ENCODE measurements around the gene TMEM108. TPM values are rescaled to one million over a fixed set of nuclear protein-coding genes. Genes with fewer than 3 reads are reported as not detected.

TMEM108 gene
- total RNA-seq, 1 donor from 2014 or later: 1.5 TPM

DNA sequence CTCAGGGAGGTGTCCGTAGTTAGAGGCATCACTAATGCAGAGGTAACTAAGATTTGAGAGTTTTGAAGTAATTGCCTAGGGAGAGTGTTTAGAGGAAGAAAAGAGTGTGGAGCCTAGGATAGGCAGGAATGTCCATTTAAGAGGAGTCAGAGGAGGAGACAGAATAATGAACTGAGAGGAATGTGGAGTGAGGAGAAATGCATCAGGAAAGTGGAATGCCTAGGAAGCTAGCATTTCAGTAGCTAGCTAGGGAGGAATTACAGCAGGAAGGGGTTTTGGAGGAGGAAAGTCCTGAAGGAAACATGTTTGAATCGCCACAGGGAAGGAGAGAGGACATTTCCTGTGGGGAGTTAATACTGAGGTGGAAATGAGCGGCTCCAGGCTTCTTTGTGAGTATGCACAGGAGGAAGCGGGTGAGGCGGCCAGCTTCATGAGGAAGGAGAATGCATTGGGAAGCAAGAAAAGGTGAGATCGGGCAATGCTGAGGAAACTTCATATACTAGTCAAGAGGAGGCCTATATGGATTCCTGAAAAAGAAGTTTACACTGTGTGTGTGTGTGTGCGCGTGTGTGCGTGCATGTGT lies 154.3 kb downstream of the TMEM108 start:
- ATAC-seq (ENCODE audit: poor library complexity) (no peak), DNase-seq (no peak)
- intact Hi-C loops (cut with DNase I): no loop called here

DNA sequence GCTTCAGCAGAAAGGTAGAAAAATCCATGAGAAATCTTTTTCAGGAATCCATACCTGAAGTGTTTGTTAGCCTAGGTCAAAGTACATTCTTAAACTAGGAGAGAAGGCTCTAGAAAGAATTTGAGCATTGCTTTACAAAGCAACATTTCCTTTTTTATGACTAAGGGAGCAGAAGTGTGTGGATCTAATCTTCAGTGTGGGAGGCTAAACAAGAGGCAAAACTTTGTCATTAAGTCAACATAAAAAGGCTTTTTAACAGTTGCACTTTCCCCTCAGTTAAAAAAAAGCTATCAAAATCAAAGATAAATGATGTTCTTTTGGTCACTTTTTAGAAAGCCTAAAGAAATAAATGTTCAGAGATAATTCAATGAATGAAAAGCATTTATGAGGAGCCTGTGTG lies 154.8 kb downstream of the TMEM108 start:
- DNase-seq: no peak
- ATAC-seq (ENCODE audit: poor library complexity): no peak
- intact Hi-C loops (cut with DNase I): no loop called here

- ATAC-seq (ENCODE audit: poor library complexity) (no peak), DNase-seq (no peak)
- intact Hi-C loops (cut with DNase I): no loop called here
Observed at GRCh38 chr3:133196527-133196926, 158.3 kb downstream of the TMEM108 start.

GRCh38 chr3:133197619-133198018 lies 159.4 kb downstream of the TMEM108 start:
- DNase-seq: no peak
- ATAC-seq (ENCODE audit: poor library complexity): no peak
- intact Hi-C loops (cut with DNase I): no loop called here

DNA sequence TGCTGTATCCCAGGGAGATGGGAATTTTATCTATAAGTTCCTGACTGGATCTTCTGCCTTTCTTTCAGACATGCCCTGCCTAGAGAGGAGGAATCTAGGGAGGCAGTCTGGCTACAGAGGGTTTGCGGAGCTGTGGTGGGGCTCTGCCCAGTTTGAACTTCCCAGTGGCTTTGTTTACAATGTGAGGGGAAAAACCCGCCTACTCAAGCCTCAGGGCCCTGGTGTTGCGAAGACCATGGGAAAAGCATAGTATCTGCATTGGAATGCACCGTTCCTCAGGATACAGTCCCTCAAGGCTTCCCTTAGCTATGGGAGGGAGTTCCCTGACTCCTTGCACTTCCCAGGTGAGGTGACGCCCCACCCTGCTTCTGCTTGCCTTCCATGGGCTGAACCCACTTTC lies 168.7 kb downstream of the TMEM108 start:
- DNase-seq: no peak
- intact Hi-C loops (cut with DNase I): no loop called here
- ATAC-seq (ENCODE audit: poor library complexity): no peak

- DNase-seq (no peak), ATAC-seq (ENCODE audit: poor library complexity) (no peak)
- intact Hi-C loops (cut with DNase I): no loop called here
Observed at GRCh38 chr3:133208184-133208583, 170.0 kb downstream of the TMEM108 start.

DNA sequence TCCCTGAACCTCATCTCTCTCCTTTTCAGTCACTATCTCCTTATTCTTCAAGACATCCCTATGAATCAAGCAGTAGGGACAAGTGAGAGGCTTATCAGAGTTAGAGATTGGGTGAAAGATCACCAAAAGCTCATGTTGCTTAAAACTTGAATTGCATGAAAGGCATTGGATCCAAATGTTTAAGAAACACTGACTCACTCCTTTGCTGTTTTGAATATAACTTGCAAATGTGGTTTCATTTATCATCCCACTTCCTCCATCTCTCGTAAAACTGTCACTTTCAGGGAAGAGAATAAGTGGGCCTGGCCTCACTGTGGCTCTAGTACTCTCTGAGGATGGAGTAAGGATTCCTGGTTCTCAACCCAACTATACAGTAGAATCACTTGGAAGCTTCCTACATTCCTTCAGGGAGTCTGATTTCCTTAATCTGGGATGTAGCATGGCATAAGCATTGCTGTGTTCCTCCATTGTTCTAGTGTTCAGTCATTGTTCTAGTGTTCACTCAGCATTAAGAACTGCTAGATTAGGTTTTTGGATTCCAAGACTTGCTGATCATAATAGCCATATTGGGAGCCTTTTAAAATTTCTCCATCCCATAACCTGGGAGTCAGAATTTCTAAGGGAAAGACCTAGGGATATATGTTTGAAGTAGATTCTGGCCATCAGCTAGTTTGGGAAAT lies 171.8 kb downstream of the TMEM108 start:
- DNase-seq (no peak), ATAC-seq (ENCODE audit: poor library complexity) (no peak)
- intact Hi-C loops (cut with DNase I): no loop called here

DNA sequence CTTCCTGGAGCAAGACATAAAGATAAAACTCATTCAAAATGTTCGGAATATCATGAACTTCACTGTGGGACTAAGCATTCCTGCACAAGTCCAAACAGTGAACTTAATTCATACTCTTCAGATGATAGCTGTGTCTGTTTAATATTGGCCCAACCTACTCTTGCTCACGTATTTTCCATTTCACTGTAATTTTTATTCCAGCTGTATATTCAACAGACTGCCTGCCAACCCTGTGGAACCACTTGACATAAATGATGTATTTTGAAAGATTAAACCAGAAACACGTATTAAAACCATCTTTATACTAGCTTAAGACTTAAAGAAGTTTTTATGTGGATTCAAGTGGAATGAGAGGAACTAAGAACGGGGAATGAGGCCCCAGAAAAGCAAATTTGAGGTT lies 172.5 kb downstream of the TMEM108 start:
- ATAC-seq (ENCODE audit: poor library complexity) (no peak), DNase-seq (no peak)
- intact Hi-C loops (cut with DNase I): no loop called here

GRCh38 chr3:133211449-133211848 lies 173.3 kb downstream of the TMEM108 start:
- DNase-seq (no peak), ATAC-seq (ENCODE audit: poor library complexity) (peak; percentile 39)
- intact Hi-C loops (cut with DNase I): no loop called here

DNA sequence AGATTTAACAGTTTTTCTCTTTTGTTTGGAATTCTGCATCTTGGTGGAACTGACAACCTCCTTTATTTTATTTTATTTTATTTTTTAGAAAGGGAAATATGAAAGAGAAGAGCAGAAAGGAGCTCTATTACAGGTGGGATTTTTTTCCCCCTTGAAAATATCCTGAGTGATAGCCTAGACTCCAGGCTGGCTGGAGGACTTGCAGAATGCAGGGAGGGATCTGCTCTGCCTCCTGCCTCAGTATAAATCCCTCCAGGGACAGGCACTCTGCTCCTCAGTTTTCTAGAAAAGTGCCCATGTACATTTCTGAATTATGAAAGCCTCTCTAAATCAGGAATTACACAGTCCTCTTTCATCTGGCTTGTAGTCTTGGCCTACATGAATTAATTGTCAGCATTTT lies 173.7 kb downstream of the TMEM108 start:
- intact Hi-C loops (cut with DNase I): no loop called here
- ATAC-seq (ENCODE audit: poor library complexity) (no peak), DNase-seq (no peak)

- ATAC-seq (ENCODE audit: poor library complexity): no peak
- DNase-seq: peak; percentile 40
- intact Hi-C loops (cut with DNase I): no loop called here
Observed at GRCh38 chr3:133213937-133214336, 175.7 kb downstream of the TMEM108 start.

GRCh38 chr3:133227813-133228212 lies 189.6 kb downstream of the TMEM108 start:
- ATAC-seq (ENCODE audit: poor library complexity) (no peak), DNase-seq (no peak)
- intact Hi-C loops (cut with DNase I): no loop called here

DNA sequence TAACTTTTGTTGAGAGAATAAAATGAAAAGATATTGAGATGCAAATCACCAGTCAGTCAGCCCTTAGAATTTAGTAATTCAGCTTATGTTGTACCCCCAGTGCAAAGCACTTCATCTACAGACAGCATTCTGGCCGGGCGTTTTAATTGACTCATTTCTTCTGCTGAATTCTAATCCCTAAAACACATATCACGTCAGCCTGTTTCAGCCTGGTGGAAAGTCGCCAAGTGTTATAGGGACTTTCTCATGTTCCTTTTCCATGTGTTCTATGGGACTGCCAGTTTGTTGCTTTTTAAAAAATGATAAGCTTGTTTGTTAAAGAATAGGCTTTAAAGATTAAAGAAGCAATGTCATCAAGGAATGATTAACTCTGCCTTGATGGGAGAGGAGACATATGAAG lies 192.0 kb downstream of the TMEM108 start:
- DNase-seq: no peak
- ATAC-seq (ENCODE audit: poor library complexity): no peak
- intact Hi-C loops (cut with DNase I): no loop called here

- ATAC-seq (ENCODE audit: poor library complexity): no peak
- intact Hi-C loops (cut with DNase I): no loop called here
- DNase-seq: no peak
Observed at GRCh38 chr3:133236901-133237300, 198.7 kb downstream of the TMEM108 start.

- intact Hi-C loops (cut with DNase I): no loop called here
- no peak for DNase-seq
- no peak for ATAC-seq (ENCODE audit: poor library complexity)
Observed at GRCh38 chr3:133237380-133237779, 199.2 kb downstream of the TMEM108 start.

- DNase-seq (no peak), ATAC-seq (ENCODE audit: poor library complexity) (no peak)
- intact Hi-C loops (cut with DNase I): no loop called here
Observed at GRCh38 chr3:133238015-133238414, 199.8 kb downstream of the TMEM108 start.

- ATAC-seq (ENCODE audit: poor library complexity) (peak; percentile 71), DNase-seq (no peak)
- intact Hi-C loops (cut with DNase I): no loop called here
Observed at GRCh38 chr3:133246119-133246518, 207.9 kb downstream of the TMEM108 start.

GRCh38 chr3:133246773-133247172 lies 208.6 kb downstream of the TMEM108 start:
- intact Hi-C loops (cut with DNase I): no loop called here
- ATAC-seq (ENCODE audit: poor library complexity): no peak
- no peak for DNase-seq

DNA sequence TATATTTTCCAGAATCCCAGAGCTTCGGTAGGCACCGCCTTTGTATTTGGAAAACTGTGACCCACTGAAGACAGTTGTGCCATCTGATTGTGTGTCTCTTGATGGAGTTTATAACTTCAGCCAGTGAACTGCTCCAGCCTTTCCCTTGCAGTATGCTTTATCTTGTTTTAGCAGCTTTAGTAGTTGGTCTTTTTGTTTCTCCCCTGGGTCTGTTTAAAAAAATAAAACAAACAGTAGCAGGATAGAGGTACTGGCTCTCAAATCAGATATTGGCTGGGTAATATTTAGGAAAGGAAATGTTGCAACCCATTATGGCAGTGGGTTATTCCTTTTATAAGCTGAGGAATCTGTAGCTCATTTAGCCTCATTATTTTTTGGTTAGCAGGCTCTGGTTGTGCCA lies 210.2 kb downstream of the TMEM108 start:
- intact Hi-C loops (cut with DNase I): no loop called here
- ATAC-seq (ENCODE audit: poor library complexity): peak; percentile 31

DNA sequence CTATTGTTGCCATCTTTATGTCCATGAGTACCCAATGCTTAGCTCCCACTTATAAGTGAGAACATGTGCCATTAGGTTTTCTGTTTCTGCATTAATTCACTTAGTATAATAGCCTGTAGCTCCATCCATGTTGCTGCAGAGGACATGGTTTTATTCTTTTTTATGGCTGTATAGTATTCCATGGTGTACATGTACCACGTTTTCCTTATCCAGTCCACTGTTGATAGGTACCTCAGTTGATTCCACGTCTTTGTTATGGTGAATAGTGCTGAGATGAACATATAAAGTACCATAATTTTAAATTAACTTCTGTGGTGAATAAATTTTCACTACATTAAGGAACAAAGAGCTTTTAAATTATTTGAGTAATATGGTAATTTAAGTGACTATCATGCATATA lies 211.3 kb downstream of the TMEM108 start:
- ATAC-seq (ENCODE audit: poor library complexity) (no peak), DNase-seq (no peak)
- intact Hi-C loops (cut with DNase I): no loop called here

More for the DNA sequence above, 210.2 kb downstream of the TMEM108 start:
- DNase-seq: no peak

DNA sequence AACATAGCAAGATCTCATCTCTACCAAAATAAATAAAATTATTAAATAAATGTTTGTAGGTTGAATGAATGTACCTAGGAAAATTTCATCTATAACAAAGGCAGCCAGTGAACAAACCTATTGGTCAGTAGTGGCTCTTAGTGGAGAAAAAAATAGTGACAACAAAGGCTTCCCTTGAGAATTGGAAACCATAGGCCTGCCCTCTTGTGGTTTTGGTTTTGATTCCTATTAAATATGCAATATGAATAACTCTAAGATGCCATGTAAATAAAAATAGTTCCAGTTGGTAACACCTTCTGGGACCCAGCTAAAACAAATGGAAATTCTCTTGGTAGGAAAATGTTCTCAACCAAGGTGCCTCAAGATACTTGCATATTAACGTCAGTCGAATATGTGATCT lies 216.0 kb downstream of the TMEM108 start:
- DNase-seq: no peak
- intact Hi-C loops (cut with DNase I): no loop called here
- ATAC-seq (ENCODE audit: poor library complexity): no peak
